ENCODE measurements around the gene CSF1R.
"Not testable (repeated sequence)": the region's sequence is repeated elsewhere in the genome, so short reads cannot be mapped to it uniquely, and the experiment has no call there.

Gene CSF1R

GRCh38 chr5:150103678-150104549 lies 17.6 kb upstream of the CSF1R start:
- DNase-seq = no peak

GRCh38 chr5:150101023-150101422 lies 14.7 kb upstream of the CSF1R start:
- no peak for DNase-seq

DNA sequence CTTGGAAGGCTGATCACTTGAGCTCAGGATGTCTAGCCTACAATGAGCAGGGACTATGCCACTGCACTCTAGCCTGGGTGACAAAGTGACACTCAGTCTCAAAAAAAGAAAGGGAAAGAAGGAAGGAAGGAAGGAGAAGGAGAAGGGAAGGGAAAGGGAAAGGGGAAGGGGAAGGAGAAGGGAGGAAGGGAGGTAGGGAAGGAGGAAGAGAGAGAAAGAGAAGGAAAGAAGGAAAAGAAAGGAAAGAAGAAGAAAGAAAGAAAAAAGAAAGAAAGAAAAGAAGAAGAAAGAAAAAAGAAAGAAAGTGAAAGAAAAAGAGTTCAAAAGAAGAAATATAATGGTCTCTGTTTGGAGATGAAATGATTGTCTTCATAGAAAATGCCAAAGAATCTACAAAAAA lies 10.8 kb upstream of the CSF1R start:
- DNase-seq = no peak

GRCh38 chr5:150092159-150092787 lies 5.9 kb upstream of the CSF1R start:
- no peak for DNase-seq

- DNase-seq = no peak
These were observed 1.0 kb downstream of the CSF1R start for GRCh38 chr5:150085191-150085912.

GRCh38 chr5:150084754-150085153 lies 1.6 kb downstream of the CSF1R start:
- not testable (repeated sequence) for DNase-seq

GRCh38 chr5:150082889-150083288 lies 3.5 kb downstream of the CSF1R start:
- DNase-seq = no peak

DNA sequence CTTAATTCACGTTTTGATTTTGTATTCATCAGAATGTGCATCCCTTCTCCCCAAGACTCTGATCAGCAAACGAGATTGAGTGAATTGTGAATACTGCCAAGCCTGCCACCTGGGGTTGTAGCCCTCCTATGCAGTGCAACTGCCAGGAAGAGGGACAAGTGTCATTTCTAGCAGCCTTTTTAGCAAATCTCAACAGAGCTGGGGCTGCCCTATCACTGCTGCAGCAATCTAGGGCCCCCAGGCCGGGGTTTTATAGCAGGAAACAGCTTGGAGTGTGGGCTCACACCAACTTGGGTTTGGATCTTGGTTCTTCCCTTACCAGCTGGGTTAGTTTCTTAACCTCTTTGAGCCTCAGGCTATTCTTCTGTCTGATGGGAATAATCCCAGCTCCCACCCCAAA lies 4.0 kb downstream of the CSF1R start:
- DNase-seq = no peak

- DNase-seq = no peak
These were observed 4.6 kb downstream of the CSF1R start for GRCh38 chr5:150081541-150082283.

- no peak for DNase-seq
These were observed 5.5 kb downstream of the CSF1R start for GRCh38 chr5:150080696-150081435.

DNA sequence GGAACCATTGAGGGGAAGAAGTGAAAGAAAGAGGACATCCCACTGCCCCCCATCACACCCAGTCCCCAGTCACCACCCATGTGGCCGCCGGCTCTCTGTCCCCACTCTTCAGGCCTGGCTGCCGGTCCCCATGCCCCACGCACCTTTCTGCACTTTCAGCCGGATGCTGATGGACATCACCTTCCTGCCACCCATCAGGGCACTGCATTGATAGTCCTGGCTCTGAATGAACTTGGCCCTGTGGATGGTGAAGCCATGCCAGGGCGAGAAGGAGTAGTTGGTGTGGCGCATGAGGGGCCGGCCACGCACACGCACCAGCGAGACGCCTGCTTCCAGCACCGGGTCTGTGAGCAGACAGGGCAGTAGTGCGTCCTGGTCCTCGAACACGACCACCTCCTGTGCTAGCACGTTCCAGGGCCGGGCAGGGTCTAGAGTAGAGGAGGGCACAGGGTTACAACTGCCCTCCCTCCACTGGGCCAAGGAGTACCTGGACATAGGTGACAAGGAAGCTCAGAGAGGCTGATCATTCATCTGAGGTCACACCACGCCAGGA lies 6.4 kb downstream of the CSF1R start:
- DNase-seq = no peak

DNA sequence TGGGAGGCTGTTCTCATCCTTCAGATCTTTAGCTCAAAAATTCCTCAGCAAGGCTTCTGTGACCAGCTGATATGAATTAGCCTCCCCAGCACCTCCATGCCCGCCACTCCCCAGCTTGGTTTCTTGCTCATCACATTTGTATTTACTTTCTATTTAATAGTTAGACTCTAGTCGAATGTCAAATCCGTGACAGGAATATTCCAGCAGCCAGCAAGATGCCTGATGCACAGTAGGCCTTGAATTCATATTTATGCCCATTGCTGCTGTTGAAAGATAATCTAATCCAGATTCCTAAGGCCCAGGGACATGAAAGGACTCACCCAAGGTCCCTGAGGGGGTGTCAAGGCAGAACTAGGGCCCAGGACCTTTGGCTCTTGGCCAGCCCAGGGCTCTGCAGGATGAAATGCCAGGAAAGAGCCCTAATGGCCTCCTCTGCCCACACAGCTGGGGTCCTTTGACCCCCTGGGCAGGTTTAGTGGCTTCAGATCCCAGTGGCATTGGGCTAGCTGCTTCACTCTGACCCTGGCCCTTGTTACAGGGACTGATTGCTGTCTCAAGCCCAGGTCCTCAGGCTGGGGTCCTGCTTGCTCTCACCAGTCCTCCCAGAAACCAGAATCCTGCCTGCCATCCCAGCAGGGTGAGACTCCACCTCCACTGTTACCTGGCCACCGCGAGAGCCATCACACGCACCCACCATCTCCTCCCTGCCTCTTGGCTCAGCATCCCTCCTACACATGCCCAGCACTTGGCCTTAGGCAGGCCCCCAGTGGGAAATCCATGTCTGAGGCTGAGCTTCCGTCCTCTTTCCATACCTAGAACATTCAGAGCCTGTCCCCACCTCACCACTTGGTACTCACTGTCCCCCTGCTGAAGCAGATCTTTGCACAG lies 7.3 kb downstream of the CSF1R start:
- DNase-seq = no peak

DNA sequence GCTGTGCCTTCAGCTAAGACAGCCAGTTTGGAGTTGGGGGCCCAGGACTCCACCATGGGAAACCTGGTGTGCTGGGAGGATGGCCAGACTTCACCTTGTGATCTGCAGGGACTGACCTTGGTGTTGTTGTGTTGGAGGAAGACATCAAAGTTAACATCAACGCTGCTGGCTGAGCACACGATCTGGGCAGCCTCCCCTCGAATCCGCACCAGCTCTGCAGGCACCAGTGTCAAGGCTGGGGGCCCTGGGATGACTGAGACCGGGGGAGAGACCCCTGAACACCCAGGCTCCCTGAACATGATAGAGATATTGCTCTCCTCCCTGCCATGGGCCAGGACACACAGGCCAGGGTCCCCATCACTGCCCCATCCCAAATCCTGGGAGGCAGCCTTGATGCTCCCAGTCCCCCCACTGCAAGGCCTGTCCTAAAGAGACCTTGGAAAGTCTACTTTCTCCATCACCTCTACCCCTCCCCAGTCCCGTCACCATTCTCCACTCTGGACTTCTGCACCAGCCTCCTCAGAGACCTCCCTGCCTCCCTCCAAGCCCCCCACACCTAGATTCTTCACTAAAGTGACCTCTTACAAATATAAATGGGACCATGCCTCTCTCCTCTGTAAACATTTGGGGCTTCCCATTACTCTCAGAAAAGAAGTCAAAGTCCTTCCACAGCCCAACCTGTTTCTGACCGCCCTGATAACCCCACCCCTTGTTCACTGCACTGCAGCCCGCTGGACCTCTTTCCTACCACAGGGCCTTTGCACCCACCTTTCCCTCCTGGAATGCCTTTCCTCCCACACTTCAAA lies 8.2 kb downstream of the CSF1R start:
- no peak for DNase-seq

DNA sequence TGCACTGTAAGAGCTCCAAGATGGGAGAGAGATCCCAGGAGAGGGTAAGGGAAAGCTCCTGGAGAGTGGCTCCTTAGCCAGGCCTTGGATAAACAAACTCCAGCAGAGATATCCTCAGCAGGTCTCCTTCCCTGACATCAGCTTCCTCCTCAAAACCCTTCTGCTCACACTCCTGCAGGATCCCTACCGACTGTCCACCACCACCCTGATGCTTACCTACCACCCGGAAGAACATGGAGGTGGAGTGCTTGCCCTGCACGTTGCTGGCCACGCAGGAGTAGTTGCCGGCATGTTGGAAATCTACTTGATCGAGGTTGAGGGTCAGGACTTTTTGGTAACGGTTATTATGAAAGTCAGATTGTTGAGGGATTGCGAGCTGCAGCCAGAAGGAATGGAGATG lies 9.3 kb downstream of the CSF1R start:
- no peak for DNase-seq

DNA sequence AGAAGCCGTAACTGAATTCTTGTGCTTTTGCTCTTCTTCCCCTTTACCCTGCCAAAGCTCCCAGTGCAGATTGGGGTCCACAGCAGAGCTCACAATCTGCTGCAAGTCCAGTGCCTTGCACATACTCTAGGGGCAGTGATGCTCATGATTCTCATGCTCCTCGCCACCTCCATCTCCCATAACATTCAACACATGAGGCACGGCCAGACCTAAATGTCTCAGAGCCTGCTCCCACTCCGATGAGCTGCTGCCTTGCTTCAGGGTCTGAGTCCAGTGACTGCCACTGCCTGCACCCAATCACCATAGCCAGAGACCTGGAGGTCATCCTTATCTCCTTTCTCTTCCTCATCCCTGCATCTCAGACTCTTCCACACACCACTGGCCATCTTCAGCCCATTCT lies 10.5 kb downstream of the CSF1R start:
- no peak for DNase-seq

GRCh38 chr5:150075233-150075632 lies 11.1 kb downstream of the CSF1R start:
- DNase-seq = no peak

- no peak for DNase-seq
These were observed 12.7 kb downstream of the CSF1R start for GRCh38 chr5:150073677-150074076.

GRCh38 chr5:150073086-150073625 lies 13.2 kb downstream of the CSF1R start:
- no peak for DNase-seq

DNA sequence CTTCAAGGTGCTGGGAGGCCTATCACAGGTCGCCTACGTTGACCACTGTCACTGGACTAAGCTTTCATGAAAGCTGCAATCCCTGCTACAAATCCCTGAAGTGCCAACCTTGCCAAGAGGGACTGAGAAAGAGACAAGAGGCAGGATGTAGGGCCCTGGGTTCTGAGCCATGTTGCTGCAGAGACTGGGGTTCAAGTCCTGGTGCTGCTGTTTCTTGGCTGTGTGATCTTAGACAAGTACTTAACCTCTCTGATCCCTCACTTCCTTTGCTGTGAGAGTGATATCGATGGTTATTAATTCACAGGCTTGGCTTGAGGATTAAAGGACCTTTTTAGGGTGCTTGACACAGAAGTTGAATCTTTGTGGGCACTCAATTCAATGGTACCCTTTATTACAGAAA lies 15.5 kb downstream of the CSF1R start:
- no peak for DNase-seq
